Activated T-helper 1 cell treated with anti-CD3 and anti-CD28 coated beads, Interleukin-12 subunit alpha, Interleukin-12 subunit beta, Interleukin-2, Interleukin-4 antibody, amounts not matched to agents 30 ng/mL and 10 ng/mL and 1 ng/mL, durations not matched to agents 14 hours and 24 hours and 36 hours (primary cell): Measurements from ENCODE around the gene RFX6. TPM values are rescaled to one million over a fixed set of nuclear protein-coding genes. Genes with fewer than 3 reads are reported as not detected.

ENCODE experiments used
- DNase-seq: peaks from one replicate; pipeline ENCODE4 v3.0.0; 2021; ENCODE audit warnings: low spot score
- H3K27ac Mint-ChIP-seq: one replicate; pipeline ENCODE4 v1.8.0; 2021; ENCODE audit warnings: mild to moderate bottlenecking, mixed read lengths
- H3K27me3 Mint-ChIP-seq: one replicate; pipeline ENCODE4 v1.8.0; 2022; ENCODE audit warnings: mild to moderate bottlenecking, moderate library complexity, mixed read lengths; ENCODE audit not compliant: insufficient read depth
- H3K36me3 Mint-ChIP-seq: one replicate; pipeline ENCODE4 v1.8.0; 2021; ENCODE audit warnings: low read depth, mixed read lengths
- H3K4me1 Mint-ChIP-seq: one replicate; pipeline ENCODE4 v1.8.0; 2021; ENCODE audit warnings: low read depth, mixed read lengths
- H3K4me3 Mint-ChIP-seq: one replicate; pipeline ENCODE4 v1.8.0; 2021; ENCODE audit warnings: mild to moderate bottlenecking, moderate library complexity, mixed read lengths
- H3K9me3 Mint-ChIP-seq: one replicate; pipeline ENCODE4 v1.8.0; 2021; ENCODE audit warnings: mixed read lengths
- intact Hi-C: fragments of 100-400 bp; cut with micrococcal nuclease; formaldehyde crosslinking; loops from one replicate; pipeline ENCODE4 v1.15.1; 2024
- total RNA-seq: library from RNA; stranded (reverse); gene quantifications from 2 replicates; pipeline ENCODE4 v1.2.3, GENCODE V29; 2022

Gene RFX6
- total RNA-seq, 1 donor from 2014 or later, result not detected

DNA sequence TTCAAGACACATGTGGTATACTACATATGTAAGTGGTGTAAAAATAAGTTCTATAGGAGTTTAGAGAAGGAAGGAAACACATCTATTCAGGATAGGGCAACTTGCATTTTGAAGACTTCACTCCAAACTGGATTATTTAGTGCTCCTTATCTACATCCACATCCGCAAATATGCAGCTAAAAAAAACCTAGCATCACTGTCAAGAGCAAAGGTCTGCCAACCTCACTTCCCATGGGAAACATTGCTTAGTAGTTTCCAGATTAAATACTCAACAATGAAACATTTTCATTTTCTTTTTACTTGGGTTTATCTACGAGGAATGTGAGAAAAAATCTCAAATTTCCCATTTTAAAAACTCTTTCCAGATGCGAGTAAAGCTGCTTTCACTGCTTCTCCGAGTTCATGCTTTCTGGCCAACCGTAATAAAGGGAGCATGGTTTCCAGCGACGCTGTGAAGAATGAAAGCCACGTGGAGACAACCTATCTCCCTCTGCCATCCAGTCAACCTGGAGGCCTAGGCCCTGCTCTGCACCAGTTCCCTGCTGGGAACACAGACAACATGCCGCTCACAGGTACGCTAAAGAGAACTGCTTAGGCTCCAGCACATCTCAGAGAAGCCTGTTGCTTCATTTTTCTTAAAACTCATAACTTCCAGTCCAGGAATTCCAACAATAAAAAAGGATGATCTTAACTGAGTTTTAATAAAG is 48.2 kb downstream of the RFX6 start:
- intact Hi-C loops, result no loop called here
- H3K9me3 Mint-ChIP-seq, result no peaks in the 10 kb centered on the region
- no peak overlapping the region for H3K4me3 Mint-ChIP-seq
- H3K27me3 Mint-ChIP-seq, result no peaks in the 10 kb centered on the region
- no peak for DNase-seq
- no peaks in the 10 kb centered on the region for H3K36me3 Mint-ChIP-seq
- H3K4me1 Mint-ChIP-seq, result no peaks in the 10 kb centered on the region
- H3K27ac Mint-ChIP-seq, result no peak overlapping the region

DNA sequence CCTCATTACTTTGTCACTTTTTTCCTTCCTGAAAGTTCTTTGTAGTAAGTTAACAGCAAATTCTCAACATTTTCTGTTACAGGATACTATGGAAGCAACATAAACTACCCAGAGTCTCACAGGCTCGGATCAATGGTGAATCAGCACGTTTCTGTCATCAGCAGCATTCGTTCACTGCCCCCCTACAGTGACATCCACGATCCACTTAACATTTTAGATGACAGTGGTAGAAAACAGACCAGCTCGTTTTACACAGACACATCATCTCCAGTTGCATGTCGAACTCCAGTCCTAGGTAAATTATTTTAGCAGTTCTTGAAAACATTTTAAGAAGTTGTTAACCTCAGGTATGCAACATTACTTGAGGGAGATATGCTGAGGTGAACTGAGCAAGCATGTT is 51.6 kb downstream of the RFX6 start:
- Mint-ChIP-seq H3K36me3 (no peaks in the 10 kb centered on the region), H3K27me3 (no peaks in the 10 kb centered on the region), H3K27ac (no peak overlapping the region), H3K4me3 (no peak overlapping the region), H3K9me3 (no peaks in the 10 kb centered on the region), H3K4me1 (no peaks in the 10 kb centered on the region)
- intact Hi-C loops, result no loop called here
- DNase-seq, result no peak

DNA sequence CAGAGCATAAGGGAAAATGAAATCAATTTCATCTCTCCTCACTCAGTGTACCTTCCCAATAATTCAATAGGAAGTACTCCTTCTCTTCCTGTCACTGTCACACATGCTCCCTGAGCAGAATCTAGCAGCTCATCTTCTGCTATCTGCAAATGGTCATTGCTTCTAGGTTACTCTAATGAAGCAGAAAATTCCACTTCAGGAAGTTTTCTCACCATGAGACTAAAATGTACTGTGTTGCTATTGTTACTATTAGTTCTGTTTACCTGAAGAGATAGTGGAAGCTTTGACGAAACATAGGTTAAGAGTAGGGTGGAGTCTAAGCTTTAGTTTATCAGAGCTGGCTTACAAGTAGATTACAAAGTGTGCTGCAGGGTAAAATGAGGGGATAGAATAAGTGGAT is 52.8 kb downstream of the RFX6 start:
- H3K4me3 Mint-ChIP-seq, result no peak overlapping the region
- no peaks in the 10 kb centered on the region for H3K27me3 Mint-ChIP-seq
- H3K36me3 Mint-ChIP-seq, result no peaks in the 10 kb centered on the region
- intact Hi-C loops, result no loop called here
- no peak for DNase-seq
- no peaks in the 10 kb centered on the region for H3K4me1 Mint-ChIP-seq
- no peaks in the 10 kb centered on the region for H3K9me3 Mint-ChIP-seq
- no peak overlapping the region for H3K27ac Mint-ChIP-seq

DNA sequence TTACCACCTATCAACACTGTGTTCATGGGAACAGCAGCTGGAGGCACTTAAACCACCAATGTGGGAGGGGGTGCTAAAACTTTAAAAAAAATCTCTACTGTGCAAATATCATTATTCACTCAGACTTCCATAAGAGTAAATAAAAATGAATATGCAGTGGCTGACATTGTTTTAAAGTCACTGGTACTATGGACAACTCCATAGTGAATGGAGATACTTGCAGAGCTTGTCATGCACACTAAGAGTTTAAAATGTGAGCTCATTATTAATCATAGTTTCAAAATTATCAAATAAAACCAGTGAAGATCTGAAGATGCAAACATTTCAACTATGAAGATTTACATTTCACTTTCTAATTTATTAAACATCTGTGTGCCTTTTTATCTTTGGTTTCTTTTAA is 54.4 kb downstream of the RFX6 start:
- no peaks in the 10 kb centered on the region for H3K9me3 Mint-ChIP-seq
- no peak overlapping the region for H3K4me3 Mint-ChIP-seq
- H3K27ac Mint-ChIP-seq, result no peak overlapping the region
- no peak for DNase-seq
- no peaks in the 10 kb centered on the region for H3K4me1 Mint-ChIP-seq
- intact Hi-C loops, result no loop called here
- no peaks in the 10 kb centered on the region for H3K36me3 Mint-ChIP-seq
- no peaks in the 10 kb centered on the region for H3K27me3 Mint-ChIP-seq

DNA sequence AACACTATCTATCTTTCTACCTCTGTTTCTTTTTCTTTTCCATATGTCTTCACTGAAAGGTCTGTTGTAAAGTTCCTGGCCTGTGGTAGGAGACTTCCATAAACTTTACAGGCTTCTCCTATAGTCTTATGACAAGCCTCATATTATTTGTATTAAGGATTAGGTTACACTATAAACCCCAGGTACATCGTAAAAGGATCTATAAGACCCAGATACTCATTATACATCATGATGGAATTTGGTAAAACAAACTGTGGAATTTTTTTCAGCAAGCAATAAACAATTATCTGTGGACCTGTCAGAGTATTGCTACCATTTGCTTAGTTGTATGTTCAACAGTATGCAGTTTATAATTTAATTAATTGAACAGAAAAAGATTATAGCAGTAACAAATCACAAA is 55.5 kb downstream of the RFX6 start:
- Mint-ChIP-seq H3K9me3 (no peaks in the 10 kb centered on the region), H3K36me3 (no peaks in the 10 kb centered on the region), H3K4me3 (no peak overlapping the region), H3K27ac (no peak overlapping the region), H3K27me3 (no peaks in the 10 kb centered on the region), H3K4me1 (no peaks in the 10 kb centered on the region)
- intact Hi-C loops, result no loop called here
- DNase-seq, result no peak

DNA sequence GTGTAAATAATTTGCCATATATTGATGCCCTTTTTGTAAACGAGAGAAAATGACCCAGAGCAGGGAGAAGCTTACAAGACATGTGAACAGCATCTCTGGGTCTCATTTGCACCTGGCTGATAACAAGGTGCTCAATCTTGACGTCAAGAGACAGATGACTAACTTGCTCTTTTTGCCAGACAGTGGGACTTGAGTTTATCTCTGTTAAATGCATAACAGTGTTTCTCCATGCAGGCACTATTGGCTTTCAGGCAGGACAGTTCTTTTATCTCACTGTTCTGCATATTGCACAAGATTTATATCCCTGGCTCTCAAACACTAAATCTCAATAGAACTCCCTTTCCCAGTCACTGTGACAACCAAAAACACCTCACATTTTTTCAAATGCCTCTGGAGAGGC is 56.4 kb downstream of the RFX6 start:
- no peak overlapping the region for H3K27ac Mint-ChIP-seq
- no peak overlapping the region for H3K4me3 Mint-ChIP-seq
- no peaks in the 10 kb centered on the region for H3K9me3 Mint-ChIP-seq
- DNase-seq, result no peak
- intact Hi-C loops, result no loop called here
- no peaks in the 10 kb centered on the region for H3K4me1 Mint-ChIP-seq
- H3K36me3 Mint-ChIP-seq, result no peaks in the 10 kb centered on the region
- no peaks in the 10 kb centered on the region for H3K27me3 Mint-ChIP-seq

DNA sequence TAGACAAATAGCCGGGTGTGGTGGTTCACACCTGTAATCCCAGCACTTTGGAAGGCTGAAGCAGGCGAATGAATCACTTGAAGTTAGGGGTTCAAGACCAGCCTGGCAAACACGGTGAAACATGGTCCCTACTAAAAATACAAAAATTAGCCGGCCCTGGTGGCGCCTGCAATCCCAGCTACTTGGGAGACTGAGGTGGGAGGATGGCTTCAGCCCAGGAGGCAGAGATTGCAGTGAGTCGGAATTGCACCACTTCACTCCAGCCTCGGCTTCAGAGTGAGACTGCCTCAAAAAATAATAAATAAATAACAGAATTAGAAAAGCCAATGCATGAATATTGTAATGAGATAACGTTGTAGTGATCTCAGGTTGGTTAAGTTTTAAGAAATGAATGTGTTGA is 61.3 kb downstream of the RFX6 start:
- no peak for DNase-seq
- Mint-ChIP-seq H3K4me1 (no peaks in the 10 kb centered on the region), H3K27me3 (no peaks in the 10 kb centered on the region), H3K9me3 (no peaks in the 10 kb centered on the region), H3K36me3 (no peaks in the 10 kb centered on the region), H3K4me3 (no peak overlapping the region), H3K27ac (no peak overlapping the region)
- intact Hi-C loops, result no loop called here

DNA sequence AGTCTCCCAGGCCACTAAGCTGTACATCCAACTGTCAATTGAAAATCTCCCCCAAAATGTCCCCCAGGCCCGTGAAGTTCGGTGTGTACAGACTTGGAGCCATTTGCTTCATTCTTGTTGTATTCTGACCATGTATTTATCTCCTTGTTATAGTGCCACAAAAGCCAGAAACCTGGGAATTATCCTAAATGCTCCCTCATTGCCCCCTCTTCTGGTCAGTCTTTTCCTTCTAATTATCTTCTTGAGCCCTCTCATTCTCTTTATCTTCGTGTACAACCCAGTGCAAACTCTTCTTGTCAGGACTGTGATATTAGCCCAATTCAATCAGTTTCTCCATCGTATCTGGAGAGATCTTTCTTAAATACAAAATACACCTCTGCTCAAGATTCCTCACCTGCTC is 64.7 kb downstream of the RFX6 start:
- H3K27me3 Mint-ChIP-seq, result peaks cover 5% of the 10 kb centered on the region
- no peaks in the 10 kb centered on the region for H3K4me1 Mint-ChIP-seq
- no peaks in the 10 kb centered on the region for H3K36me3 Mint-ChIP-seq
- H3K27ac Mint-ChIP-seq, result no peak overlapping the region
- H3K9me3 Mint-ChIP-seq, result no peaks in the 10 kb centered on the region
- H3K4me3 Mint-ChIP-seq, result no peak overlapping the region
- intact Hi-C loops, result no loop called here
- no peak for DNase-seq

DNA sequence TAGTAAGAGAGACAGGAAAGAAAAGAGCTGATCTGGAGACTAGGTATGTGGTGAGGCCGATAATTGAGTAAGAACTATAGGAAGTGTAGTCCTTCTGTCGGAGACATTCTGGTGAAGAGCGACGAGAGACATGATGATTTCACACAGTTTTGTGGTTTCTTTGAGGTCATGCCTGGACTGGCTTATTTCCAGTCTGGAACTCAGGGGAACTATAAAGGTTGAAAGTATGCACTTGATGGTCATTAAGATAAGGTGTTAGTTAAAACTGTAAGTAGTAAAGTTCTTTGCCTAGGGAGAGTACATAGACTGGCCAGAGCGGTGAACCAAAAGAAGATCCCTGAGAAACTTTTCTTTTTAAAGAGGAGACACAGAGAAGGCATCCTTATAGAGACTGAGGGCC is 68.8 kb downstream of the RFX6 start:
- Mint-ChIP-seq H3K9me3 (no peaks in the 10 kb centered on the region), H3K27me3 (peaks cover 5% of the 10 kb centered on the region), H3K27ac (no peak overlapping the region), H3K36me3 (no peaks in the 10 kb centered on the region), H3K4me3 (no peak overlapping the region), H3K4me1 (no peaks in the 10 kb centered on the region)
- no peak for DNase-seq
- intact Hi-C loops, result no loop called here

DNA sequence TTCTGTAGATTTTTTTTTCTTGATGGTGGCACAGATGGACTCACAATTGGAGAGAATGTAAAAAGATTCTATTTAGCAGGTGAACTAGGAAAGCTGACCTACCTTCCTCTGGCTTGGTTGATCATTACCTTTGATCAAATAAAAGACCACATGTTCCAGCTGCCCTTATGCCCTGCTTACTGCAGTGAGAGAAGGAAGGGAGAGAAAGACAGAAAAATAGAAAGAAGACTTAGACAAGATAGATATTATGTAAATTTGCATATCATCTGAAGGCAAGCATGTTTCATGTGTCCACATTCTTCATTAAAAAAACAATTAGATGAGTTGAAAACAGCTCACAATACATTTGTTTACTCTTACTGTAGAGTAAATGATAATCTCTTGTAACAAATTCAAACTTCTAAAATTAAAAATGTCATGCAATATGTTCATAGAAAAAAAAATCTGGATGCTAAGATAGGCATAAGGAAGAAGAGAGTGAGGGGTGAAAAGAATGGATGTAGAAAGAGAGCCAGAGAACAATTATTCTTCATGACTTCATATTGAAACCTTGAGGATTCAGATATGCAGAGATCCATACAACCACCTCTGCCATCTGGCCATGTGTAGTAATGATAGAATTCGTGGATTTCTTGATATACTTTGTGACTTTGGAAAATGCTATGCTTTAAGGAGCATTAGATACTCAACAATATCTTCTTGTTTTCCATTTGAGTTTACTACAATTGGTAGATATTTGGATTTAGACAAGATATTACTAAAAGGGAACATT is 71.7 kb downstream of the RFX6 start:
- Mint-ChIP-seq H3K27me3 (peaks cover 5% of the 10 kb centered on the region), H3K9me3 (no peaks in the 10 kb centered on the region), H3K4me1 (no peaks in the 10 kb centered on the region), H3K27ac (no peak overlapping the region), H3K36me3 (no peaks in the 10 kb centered on the region), H3K4me3 (no peak overlapping the region)
- intact Hi-C loops, result no loop called here
- DNase-seq, result no peak

DNA sequence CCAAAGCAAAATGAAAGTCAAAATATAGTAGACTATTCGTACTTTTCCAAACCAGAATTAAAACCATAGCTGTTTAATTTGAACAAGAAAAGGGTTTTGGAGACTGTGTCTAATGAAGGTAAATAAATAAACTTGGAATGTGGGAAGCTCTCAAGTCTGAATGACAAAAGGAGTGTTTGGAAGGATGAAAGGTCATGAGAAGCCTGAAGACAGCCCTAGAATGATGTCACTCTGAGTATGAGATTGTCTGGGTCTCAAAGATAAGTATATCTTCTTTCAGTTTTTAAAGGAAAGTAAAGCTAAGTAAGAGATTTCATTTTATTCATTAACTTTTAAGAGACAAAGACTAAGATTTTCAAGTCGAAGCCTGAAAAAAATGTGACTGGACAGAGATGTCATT is 72.9 kb downstream of the RFX6 start:
- intact Hi-C loops, result no loop called here
- no peak for DNase-seq
- H3K27ac Mint-ChIP-seq, result no peak overlapping the region
- no peaks in the 10 kb centered on the region for H3K9me3 Mint-ChIP-seq
- H3K36me3 Mint-ChIP-seq, result no peaks in the 10 kb centered on the region
- H3K4me3 Mint-ChIP-seq, result no peak overlapping the region
- no peaks in the 10 kb centered on the region for H3K4me1 Mint-ChIP-seq
- peaks cover 5% of the 10 kb centered on the region for H3K27me3 Mint-ChIP-seq

DNA sequence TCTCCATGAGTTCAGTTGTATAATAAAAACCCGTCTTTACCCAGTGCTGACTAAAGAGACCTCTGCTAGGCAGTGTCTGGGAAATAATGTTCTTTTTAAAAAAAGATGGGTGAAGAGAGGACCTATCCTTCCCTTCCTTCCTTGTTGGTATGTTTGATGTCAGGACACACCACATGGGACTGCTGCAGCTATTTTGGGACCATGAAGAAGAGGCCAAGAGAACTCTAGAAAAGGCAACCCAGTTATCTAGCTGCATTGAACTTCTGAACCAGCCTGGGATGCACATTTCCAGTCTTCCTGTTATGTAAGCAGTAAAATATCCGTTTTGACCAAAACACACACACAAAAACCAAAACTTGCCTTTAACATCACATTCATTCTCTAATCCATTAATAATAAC is 77.3 kb downstream of the RFX6 start:
- intact Hi-C loops, result no loop called here
- no peak for DNase-seq
- no peaks in the 10 kb centered on the region for H3K4me1 Mint-ChIP-seq
- no peaks in the 10 kb centered on the region for H3K9me3 Mint-ChIP-seq
- no peak overlapping the region for H3K4me3 Mint-ChIP-seq
- no peak overlapping the region for H3K27ac Mint-ChIP-seq
- H3K36me3 Mint-ChIP-seq, result no peaks in the 10 kb centered on the region
- H3K27me3 Mint-ChIP-seq, result no peaks in the 10 kb centered on the region

DNA sequence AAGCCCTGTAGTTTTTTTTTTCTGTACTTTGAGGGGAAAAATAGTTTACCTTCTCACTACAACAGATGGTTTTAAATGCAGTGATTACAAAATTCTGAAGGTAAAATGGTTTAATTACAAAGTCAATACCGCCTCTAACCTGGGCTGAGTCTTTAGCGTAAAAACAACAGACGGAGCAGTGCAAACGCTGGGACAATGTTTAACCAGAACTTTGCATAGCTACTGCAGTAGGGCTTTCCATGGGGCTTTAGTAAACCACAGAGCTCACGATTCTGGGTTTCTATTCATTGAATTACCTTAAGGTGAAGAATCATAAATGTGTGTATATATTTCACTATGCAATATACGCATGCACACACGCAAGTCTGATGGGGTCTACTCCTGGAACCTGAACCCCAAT is 77.9 kb downstream of the RFX6 start:
- intact Hi-C loops, result no loop called here
- no peaks in the 10 kb centered on the region for H3K9me3 Mint-ChIP-seq
- H3K4me1 Mint-ChIP-seq, result no peaks in the 10 kb centered on the region
- no peak for DNase-seq
- no peaks in the 10 kb centered on the region for H3K36me3 Mint-ChIP-seq
- H3K4me3 Mint-ChIP-seq, result no peak overlapping the region
- H3K27me3 Mint-ChIP-seq, result no peaks in the 10 kb centered on the region
- no peak overlapping the region for H3K27ac Mint-ChIP-seq

DNA sequence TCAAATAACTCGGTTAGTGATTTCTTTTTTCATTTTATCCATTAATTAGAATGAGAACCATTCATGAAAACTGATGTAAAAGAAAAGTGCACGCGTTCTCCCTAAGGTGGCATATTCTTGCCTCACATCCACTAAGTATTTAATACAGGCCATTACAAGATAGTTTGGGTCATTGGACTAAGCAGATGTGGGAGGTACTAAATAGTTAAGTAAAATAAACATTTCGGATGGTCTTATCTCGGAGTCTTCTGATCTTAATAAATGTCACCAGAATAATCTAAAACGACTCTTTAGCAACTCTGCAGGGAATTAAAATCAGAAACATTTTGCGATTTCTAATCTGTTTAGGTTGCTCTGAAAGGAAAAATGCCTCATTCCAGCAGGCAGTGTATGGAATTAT is 78.7 kb downstream of the RFX6 start:
- H3K9me3 Mint-ChIP-seq, result no peaks in the 10 kb centered on the region
- no peak overlapping the region for H3K27ac Mint-ChIP-seq
- H3K4me3 Mint-ChIP-seq, result no peak overlapping the region
- no peak for DNase-seq
- no peaks in the 10 kb centered on the region for H3K27me3 Mint-ChIP-seq
- H3K36me3 Mint-ChIP-seq, result no peaks in the 10 kb centered on the region
- H3K4me1 Mint-ChIP-seq, result no peaks in the 10 kb centered on the region
- intact Hi-C loops, result no loop called here
